Measurements from ENCODE around the gene SECISBP2. TPM values are rescaled to one million over a fixed set of nuclear protein-coding genes. Genes with fewer than 3 reads are reported as not detected.
"Not testable (repeated sequence)": the region's sequence is repeated elsewhere in the genome, so short reads cannot be mapped to it uniquely, and the experiment has no call there.

Gene SECISBP2
- total RNA-seq (29.0 and 33.0 TPM in 2 replicates), polyA plus RNA-seq (20.9 and 23.0 TPM in 2 replicates), polyA minus RNA-seq (ENCODE audit: low replicate concordance) (10.4 and 16.0 TPM in 2 replicates)
- polyA plus RNA-seq (2012): 11.8 and 13.4 TPM in 2 replicates

GRCh38 chr9:89318123-89319014 is at the start of gene SECISBP2:
Gene SECISBP2 (plus strand): TSS chr9:89318500. CDS start chr9:89318577, 77 bp downstream.
- DNase-seq (ENCODE audit: low read depth in 2 of 2): peak; percentile 96 to 99
- peaks cover 64% of the 10 kb centered on the region for H3K79me2 ChIP-seq (ENCODE audit: control insufficient read depth, insufficient read depth, low read length)

DNA sequence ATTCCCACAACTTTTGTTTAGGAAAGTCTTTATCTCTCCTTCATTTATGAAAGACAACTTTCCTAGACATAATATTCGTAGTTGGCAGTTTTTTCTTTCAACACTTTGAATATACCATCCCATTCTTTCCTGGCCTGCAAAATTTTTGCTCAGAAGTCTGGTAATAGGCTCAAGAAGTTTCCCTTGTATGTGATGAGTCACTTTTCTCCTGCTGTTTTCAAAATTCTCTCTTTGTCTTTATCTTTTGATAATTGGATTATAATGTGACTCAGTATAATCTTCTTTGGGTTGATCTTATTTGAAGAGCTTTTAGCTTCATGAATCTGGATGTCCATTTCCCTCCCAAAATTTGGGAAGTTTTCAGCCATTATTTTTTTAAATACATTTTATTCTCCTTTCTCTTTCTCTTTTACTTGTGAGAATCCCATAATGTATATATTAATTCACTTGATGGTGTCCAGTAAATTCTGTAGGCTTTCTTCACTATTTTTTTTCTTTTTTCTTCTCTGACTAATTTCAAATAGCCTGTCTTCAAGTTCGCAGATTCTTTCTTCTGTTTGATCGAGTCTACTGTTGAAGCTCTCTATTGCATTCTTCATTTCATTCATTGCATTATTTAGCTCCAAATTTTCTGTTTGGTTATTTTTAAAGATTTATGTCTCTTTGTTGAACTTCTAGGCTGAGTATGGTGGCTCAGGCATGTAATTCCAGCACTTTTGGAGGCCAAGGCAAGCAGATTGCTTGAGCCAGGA is 44.6 kb upstream of the SECISBP2 start:
- H3K27me3 ChIP-seq (ENCODE audit: control insufficient read depth, insufficient read depth, low read length): no peaks in the 10 kb centered on the region
- peak in 1 of 2 donors; percentile 9 for DNase-seq (ENCODE audit: low read depth in 2 of 2)
- H3K9me3 ChIP-seq (ENCODE audit: control insufficient read depth, insufficient read depth, low read depth, low read length): no peaks in the 10 kb centered on the region
- H3K4me3 ChIP-seq (replicated peaks in 1 of 4; ENCODE audit: control extremely low read depth in 1 of 4, insufficient read depth in 1 of 4, low read depth in 3 of 4, low read length in 4 of 4): no peak overlapping the region
- no peak overlapping the region for H3K27ac ChIP-seq (ENCODE audit: insufficient read depth, low read length)
- no peak overlapping the region for H2AFZ ChIP-seq (ENCODE audit: low read length)
- no peak overlapping the region for H3K9ac ChIP-seq (ENCODE audit: insufficient read depth, low read length)
- H3K4me2 ChIP-seq (ENCODE audit: extremely low read depth, insufficient read depth, low read length): no peak overlapping the region
- no peak for TF ChIP-seq EZH2 (IDR thresholded peaks at IDR 0.05; ENCODE audit: low read length, missing control alignments)
- TF ChIP-seq, protein P1, sequence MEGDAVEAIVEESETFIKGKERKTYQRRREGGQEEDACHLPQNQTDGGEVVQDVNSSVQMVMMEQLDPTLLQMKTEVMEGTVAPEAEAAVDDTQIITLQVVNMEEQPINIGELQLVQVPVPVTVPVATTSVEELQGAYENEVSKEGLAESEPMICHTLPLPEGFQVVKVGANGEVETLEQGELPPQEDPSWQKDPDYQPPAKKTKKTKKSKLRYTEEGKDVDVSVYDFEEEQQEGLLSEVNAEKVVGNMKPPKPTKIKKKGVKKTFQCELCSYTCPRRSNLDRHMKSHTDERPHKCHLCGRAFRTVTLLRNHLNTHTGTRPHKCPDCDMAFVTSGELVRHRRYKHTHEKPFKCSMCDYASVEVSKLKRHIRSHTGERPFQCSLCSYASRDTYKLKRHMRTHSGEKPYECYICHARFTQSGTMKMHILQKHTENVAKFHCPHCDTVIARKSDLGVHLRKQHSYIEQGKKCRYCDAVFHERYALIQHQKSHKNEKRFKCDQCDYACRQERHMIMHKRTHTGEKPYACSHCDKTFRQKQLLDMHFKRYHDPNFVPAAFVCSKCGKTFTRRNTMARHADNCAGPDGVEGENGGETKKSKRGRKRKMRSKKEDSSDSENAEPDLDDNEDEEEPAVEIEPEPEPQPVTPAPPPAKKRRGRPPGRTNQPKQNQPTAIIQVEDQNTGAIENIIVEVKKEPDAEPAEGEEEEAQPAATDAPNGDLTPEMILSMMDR (conservative IDR thresholded peaks at IDR 0.05 in 1 of 2, IDR thresholded peaks at IDR 0.05 in 1 of 2; ENCODE audit: low read depth in 1 of 2, low read length in 2 of 2): no peak
- H3K4me1 ChIP-seq (ENCODE audit: control insufficient read depth, extremely low read depth, insufficient read depth, low read length): no peaks in the 10 kb centered on the region
- no peaks in the 10 kb centered on the region for H3K36me3 ChIP-seq (ENCODE audit: control insufficient read depth, insufficient read depth, low read length)
- H4K20me1 ChIP-seq (ENCODE audit: control insufficient read depth, extremely low read depth, insufficient read depth, low read length): no peaks in the 10 kb centered on the region
- no peaks in the 10 kb centered on the region for H3K79me2 ChIP-seq (ENCODE audit: control insufficient read depth, insufficient read depth, low read length)

More at GRCh38 chr9:89318123-89319014, at the start of gene SECISBP2:
- Histone ChIP-seq H3K4me2 (ENCODE audit: extremely low read depth, insufficient read depth, low read length) (peak within 1 kb of the TSS; percentile 83), H3K9ac (ENCODE audit: insufficient read depth, low read length) (peak within 1 kb of the TSS; percentile 100), H3K27me3 (ENCODE audit: control insufficient read depth, insufficient read depth, low read length) (no peaks in the 10 kb centered on the region), H4K20me1 (ENCODE audit: control insufficient read depth, extremely low read depth, insufficient read depth, low read length) (peaks cover 2% of the 10 kb centered on the region), H3K4me3 (replicated peaks in 1 of 4; ENCODE audit: control extremely low read depth in 1 of 4, insufficient read depth in 1 of 4, low read depth in 3 of 4, low read length in 4 of 4) (peak within 1 kb of the TSS; percentile 43 to 94 (median 52)), H3K9me3 (ENCODE audit: control insufficient read depth, insufficient read depth, low read depth, low read length) (no peaks in the 10 kb centered on the region), H2AFZ (ENCODE audit: low read length) (peak within 1 kb of the TSS; percentile 53), H3K27ac (ENCODE audit: insufficient read depth, low read length) (peak within 1 kb of the TSS; percentile 99), H3K36me3 (ENCODE audit: control insufficient read depth, insufficient read depth, low read length) (peaks cover 2% of the 10 kb centered on the region), H3K4me1 (ENCODE audit: control insufficient read depth, extremely low read depth, insufficient read depth, low read length) (peaks cover 11% of the 10 kb centered on the region)
- TF ChIP-seq EZH2 (IDR thresholded peaks at IDR 0.05; ENCODE audit: low read length, missing control alignments): no peak
- TF ChIP-seq, protein P1 (conservative IDR thresholded peaks at IDR 0.05 in 1 of 2, IDR thresholded peaks at IDR 0.05 in 1 of 2; ENCODE audit: low read depth in 1 of 2, low read length in 2 of 2): peak; percentile 74 to 76

DNA sequence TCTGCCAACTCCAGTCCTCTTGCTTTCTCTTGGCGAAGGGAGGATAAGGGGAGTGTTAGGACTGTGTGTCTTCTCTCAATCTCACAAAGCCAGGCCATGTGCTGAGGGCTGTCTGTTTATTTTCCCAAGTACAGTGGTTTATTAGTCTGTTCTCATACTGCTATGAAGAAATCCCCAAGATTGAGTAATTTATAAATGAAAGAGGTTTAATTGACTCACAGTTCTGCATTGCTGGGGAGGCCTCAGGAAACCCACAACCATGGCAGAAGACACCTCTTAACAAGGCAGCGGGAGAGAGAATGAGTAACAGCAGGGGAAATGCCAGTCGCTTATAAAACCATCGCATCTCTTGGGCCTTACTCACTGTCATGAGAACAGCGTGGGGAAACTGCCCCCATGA is 43.5 kb upstream of the SECISBP2 start:
- Histone ChIP-seq H3K4me1 (ENCODE audit: control insufficient read depth, extremely low read depth, insufficient read depth, low read length) (no peaks in the 10 kb centered on the region), H3K36me3 (ENCODE audit: control insufficient read depth, insufficient read depth, low read length) (no peaks in the 10 kb centered on the region), H3K79me2 (ENCODE audit: control insufficient read depth, insufficient read depth, low read length) (no peaks in the 10 kb centered on the region), H3K9ac (ENCODE audit: insufficient read depth, low read length) (no peak overlapping the region), H2AFZ (ENCODE audit: low read length) (no peak overlapping the region), H4K20me1 (ENCODE audit: control insufficient read depth, extremely low read depth, insufficient read depth, low read length) (no peaks in the 10 kb centered on the region), H3K27me3 (ENCODE audit: control insufficient read depth, insufficient read depth, low read length) (no peaks in the 10 kb centered on the region), H3K4me3 (replicated peaks in 1 of 4; ENCODE audit: control extremely low read depth in 1 of 4, insufficient read depth in 1 of 4, low read depth in 3 of 4, low read length in 4 of 4) (no peak overlapping the region), H3K4me2 (ENCODE audit: extremely low read depth, insufficient read depth, low read length) (no peak overlapping the region), H3K9me3 (ENCODE audit: control insufficient read depth, insufficient read depth, low read depth, low read length) (no peaks in the 10 kb centered on the region), H3K27ac (ENCODE audit: insufficient read depth, low read length) (no peak overlapping the region)
- TF ChIP-seq, protein P1 (conservative IDR thresholded peaks at IDR 0.05 in 1 of 2, IDR thresholded peaks at IDR 0.05 in 1 of 2; ENCODE audit: low read depth in 1 of 2, low read length in 2 of 2): no peak
- no peak for TF ChIP-seq EZH2 (IDR thresholded peaks at IDR 0.05; ENCODE audit: low read length, missing control alignments)
- DNase-seq (ENCODE audit: low read depth in 2 of 2): peak; percentile 95 to 97

GRCh38 chr9:89276040-89276439 is 42.3 kb upstream of the SECISBP2 start:
- H3K4me3 ChIP-seq (replicated peaks in 1 of 4; ENCODE audit: control extremely low read depth in 1 of 4, insufficient read depth in 1 of 4, low read depth in 3 of 4, low read length in 4 of 4); H3K9ac ChIP-seq (ENCODE audit: insufficient read depth, low read length); H3K4me2 ChIP-seq (ENCODE audit: extremely low read depth, insufficient read depth, low read length); DNase-seq (ENCODE audit: low read depth in 2 of 2); H3K9me3 ChIP-seq (ENCODE audit: control insufficient read depth, insufficient read depth, low read depth, low read length); H3K36me3 ChIP-seq (ENCODE audit: control insufficient read depth, insufficient read depth, low read length); H3K27me3 ChIP-seq (ENCODE audit: control insufficient read depth, insufficient read depth, low read length); H3K4me1 ChIP-seq (ENCODE audit: control insufficient read depth, extremely low read depth, insufficient read depth, low read length); H4K20me1 ChIP-seq (ENCODE audit: control insufficient read depth, extremely low read depth, insufficient read depth, low read length); H3K27ac ChIP-seq (ENCODE audit: insufficient read depth, low read length); H3K79me2 ChIP-seq (ENCODE audit: control insufficient read depth, insufficient read depth, low read length); H2AFZ ChIP-seq (ENCODE audit: low read length): not testable (repeated sequence)

Data from fibroblast of lung (primary cell).